Fibroblast of villous mesenchyme (primary cell): ENCODE measurements around the gene ZMYND10. TPM values are rescaled to one million over a fixed set of nuclear protein-coding genes. Genes with fewer than 3 reads are reported as not detected.

Experiments
- DNase-seq: peaks from one replicate; pipeline ENCODE4 v3.0.0-alpha.2; 2010; ENCODE audit warnings: low read depth
- H3K4me3 ChIP-seq: 2 replicates; pipeline ENCODE4 v1.5.1; 2011; ENCODE audit warnings: low read depth, mild to moderate bottlenecking, low read length
- CTCF ChIP-seq: IDR thresholded peaks from 2 replicates; pipeline ENCODE4 v1.5.1; 2012; ENCODE audit warnings: low read depth, mild to moderate bottlenecking, low read length; ENCODE audit not compliant: insufficient read depth
- total RNA-seq: library from RNA; depleted of rRNA; stranded (reverse); fragments of >200 nt; gene quantifications from 2 replicates; pipeline ENCODE4 v1.2.3, GENCODE V29; 2012

The ZMYND10 gene
- total RNA-seq, 1 donor = 1.3 TPM

GRCh38 chr3:50298836-50299637 is 46.5 kb downstream of the ZMYND10 start, which contains the start of the genes HYAL3 and NAA80:
TSS of gene HYAL3 (minus strand) at chr3:50299405. CDS start at chr3:50295602, 3,803 bp downstream.
TSS of gene NAA80 (minus strand) at chr3:50299405. CDS start at chr3:50297463, 1,942 bp downstream.
- DNase-seq = peak; percentile 100
- no peak for TF ChIP-seq CTCF
- peak within 1 kb of the TSS; percentile 81 for H3K4me3 ChIP-seq

GRCh38 chr3:50297896-50298725 is 47.4 kb downstream of the ZMYND10 start:
- peak; percentile 21 for TF ChIP-seq CTCF
- DNase-seq = no peak
- peak overlapping the region; percentile 81 for H3K4me3 ChIP-seq

GRCh38 chr3:50297384-50297775 is 48.2 kb downstream of the ZMYND10 start:
- TF ChIP-seq CTCF = no peak
- no peak for DNase-seq
- no peak overlapping the region for H3K4me3 ChIP-seq

- TF ChIP-seq CTCF = no peak
- H3K4me3 ChIP-seq = no peak overlapping the region
- no peak for DNase-seq
Observed at GRCh38 chr3:50296721-50297383, 48.7 kb downstream of the ZMYND10 start.

- TF ChIP-seq CTCF = no peak
- DNase-seq = no peak
- no peak overlapping the region for H3K4me3 ChIP-seq
Observed at GRCh38 chr3:50295553-50296431, 49.7 kb downstream of the ZMYND10 start.
